Adipocyte (in vitro differentiated cells): ENCODE results near the gene TSPAN18.
A peak's percentile ranks its signal among the peaks of the same experiment; 100 is the strongest.

Source experiments
- DNase-seq: peaks from one replicate; pipeline ENCODE4 v3.0.0-alpha.2; 2015; ENCODE audit warnings: low read depth
- H3K27me3 ChIP-seq: replicated peaks from 2 replicates; pipeline ENCODE4 v1.7.0; 2013; ENCODE audit warnings: mild to moderate bottlenecking, low read length, moderate library complexity; ENCODE audit not compliant: control insufficient read depth, insufficient read depth
- H3K36me3 ChIP-seq: 2 replicates; pipeline ENCODE4 v1.7.0; 2013; ENCODE audit warnings: low read length, mild to moderate bottlenecking, moderate library complexity; ENCODE audit not compliant: control insufficient read depth, insufficient read depth, severe bottlenecking
- H3K4me1 ChIP-seq: 2 replicates; pipeline ENCODE4 v1.7.0; 2013; ENCODE audit warnings: mild to moderate bottlenecking, low read length, moderate library complexity; ENCODE audit not compliant: control insufficient read depth, insufficient read depth
- H3K4me3 ChIP-seq: 2 replicates; pipeline ENCODE4 v1.7.0; 2013; ENCODE audit warnings: mild to moderate bottlenecking, low read length, moderate library complexity
- H3K9ac ChIP-seq: 2 replicates; pipeline ENCODE4 v1.7.0; 2013; ENCODE audit warnings: mild to moderate bottlenecking, low read length, moderate library complexity
- H3K9me3 ChIP-seq: 2 replicates; pipeline ENCODE4 v1.7.0; 2013; ENCODE audit warnings: mild to moderate bottlenecking, low read length, moderate library complexity; ENCODE audit not compliant: control insufficient read depth

TSPAN18 gene

GRCh38 chr11:44741976-44742375 is 15.2 kb downstream of the TSPAN18 start:
- no peak for DNase-seq
- H3K36me3 ChIP-seq = no peaks in the 10 kb centered on the region
- no peak overlapping the region for H3K4me3 ChIP-seq
- no peaks in the 10 kb centered on the region for H3K9me3 ChIP-seq
- peaks cover 42% of the 10 kb centered on the region for H3K27me3 ChIP-seq
- H3K9ac ChIP-seq = no peak overlapping the region
- peaks cover 9% of the 10 kb centered on the region for H3K4me1 ChIP-seq

DNA sequence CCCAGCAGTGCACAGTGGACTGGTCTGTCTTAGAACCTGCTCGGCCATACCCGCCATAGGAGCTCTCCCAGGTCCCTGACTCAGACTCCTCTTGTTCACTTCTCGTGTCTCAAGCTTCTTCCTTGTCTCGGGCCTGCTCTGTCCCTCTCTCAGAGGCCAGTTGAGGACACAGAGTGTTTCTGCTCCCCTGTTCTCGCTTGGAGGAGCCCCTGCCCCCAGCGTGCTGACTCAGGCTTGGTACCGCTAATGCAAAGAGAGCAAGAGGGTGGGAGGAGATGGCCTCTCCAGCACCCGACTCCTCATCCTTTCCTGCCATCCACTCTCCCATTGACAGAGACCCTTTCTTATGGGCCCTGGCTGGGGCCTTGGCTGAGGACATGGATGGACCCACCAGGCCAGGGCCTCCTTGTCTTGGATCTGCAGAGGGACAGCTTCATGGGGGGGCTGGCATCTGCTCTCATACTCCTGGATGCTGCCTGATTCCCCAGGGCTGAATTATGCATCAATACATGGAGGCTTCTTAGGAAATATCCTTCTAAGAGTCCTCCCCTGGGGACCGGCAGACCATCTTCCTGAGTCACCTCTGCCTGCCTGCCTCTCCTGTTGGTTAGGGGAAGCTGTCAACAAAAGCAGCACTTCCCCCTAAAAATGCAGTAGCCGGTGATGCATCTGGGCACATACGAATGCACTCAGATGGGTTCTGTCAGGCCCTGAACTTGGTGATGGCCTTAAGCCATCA is 15.9 kb downstream of the TSPAN18 start:
- no peaks in the 10 kb centered on the region for H3K9me3 ChIP-seq
- no peak overlapping the region for H3K4me3 ChIP-seq
- peaks cover 40% of the 10 kb centered on the region for H3K27me3 ChIP-seq
- H3K36me3 ChIP-seq = no peaks in the 10 kb centered on the region
- peaks cover 16% of the 10 kb centered on the region for H3K4me1 ChIP-seq
- H3K9ac ChIP-seq = no peak overlapping the region
- no peak for DNase-seq

DNA sequence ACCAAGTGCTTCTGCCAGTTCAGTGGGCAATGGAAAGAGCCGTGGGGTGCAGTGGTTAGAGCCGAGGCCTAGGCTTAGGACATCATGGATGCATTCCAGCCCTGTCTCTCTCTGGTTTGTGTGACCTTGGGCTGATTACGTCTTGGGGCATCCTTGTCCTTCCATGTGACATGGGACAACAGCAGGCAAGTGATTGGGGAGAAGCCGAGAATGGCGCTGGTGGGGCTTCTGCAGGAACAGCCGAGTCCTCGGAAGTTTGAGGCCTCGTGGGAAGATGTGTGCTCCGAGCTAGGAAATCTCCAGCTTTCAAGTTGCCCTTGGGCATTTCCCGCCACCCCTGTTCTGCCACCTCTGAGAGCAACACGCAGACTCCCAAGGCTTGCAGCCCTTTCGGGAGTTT is 16.6 kb downstream of the TSPAN18 start:
- Histone ChIP-seq H3K4me3 (no peak overlapping the region), H3K36me3 (no peaks in the 10 kb centered on the region), H3K9me3 (no peaks in the 10 kb centered on the region), H3K4me1 (peaks cover 18% of the 10 kb centered on the region), H3K9ac (no peak overlapping the region), H3K27me3 (peaks cover 34% of the 10 kb centered on the region)
- no peak for DNase-seq

DNA sequence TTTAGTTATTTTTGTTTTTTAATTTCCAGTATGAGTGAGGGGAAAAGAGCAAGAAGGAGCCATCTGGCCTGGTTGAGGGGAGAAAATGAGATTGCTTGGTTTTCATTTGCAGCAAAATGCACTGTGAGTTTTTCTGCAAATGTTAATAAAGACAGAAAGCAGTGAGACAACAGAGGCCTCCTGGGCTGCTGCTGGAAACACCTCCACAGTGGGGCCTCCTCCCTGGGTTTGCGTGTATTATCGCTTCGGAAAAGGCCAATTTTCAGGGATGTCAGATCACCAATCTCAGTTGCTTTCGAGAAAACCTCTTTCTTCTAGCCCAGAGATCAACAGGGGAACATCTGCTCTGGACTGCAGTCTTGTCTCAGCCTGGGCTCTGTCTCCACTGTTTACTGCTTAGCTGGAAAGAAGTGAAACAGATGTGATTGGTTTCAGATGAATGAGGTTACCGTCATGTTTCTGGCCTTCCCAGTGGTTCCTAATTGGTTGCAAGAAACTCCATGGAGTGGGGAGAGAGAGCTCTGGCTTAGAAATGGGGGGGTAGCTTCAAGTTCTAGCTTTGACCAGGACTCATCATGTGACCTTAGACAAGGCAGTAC is 17.3 kb downstream of the TSPAN18 start:
- H3K27me3 ChIP-seq = peaks cover 26% of the 10 kb centered on the region
- peak; percentile 69 for DNase-seq
- peaks cover 18% of the 10 kb centered on the region for H3K4me1 ChIP-seq
- no peak overlapping the region for H3K4me3 ChIP-seq
- no peaks in the 10 kb centered on the region for H3K9me3 ChIP-seq
- no peaks in the 10 kb centered on the region for H3K36me3 ChIP-seq
- peak overlapping the region; percentile 30 for H3K9ac ChIP-seq

GRCh38 chr11:44746894-44747293 is 20.1 kb downstream of the TSPAN18 start:
- Histone ChIP-seq H3K9ac (peak overlapping the region; percentile 20), H3K27me3 (peaks cover under 1% of the 10 kb centered on the region), H3K4me1 (peaks cover 35% of the 10 kb centered on the region), H3K4me3 (no peak overlapping the region), H3K9me3 (no peaks in the 10 kb centered on the region), H3K36me3 (no peaks in the 10 kb centered on the region)
- DNase-seq = no peak

- H3K27me3 ChIP-seq = no peaks in the 10 kb centered on the region
- no peaks in the 10 kb centered on the region for H3K9me3 ChIP-seq
- peak overlapping the region; percentile 20 for H3K9ac ChIP-seq
- H3K36me3 ChIP-seq = no peaks in the 10 kb centered on the region
- peak; percentile 84 for DNase-seq
- no peak overlapping the region for H3K4me3 ChIP-seq
- peaks cover 39% of the 10 kb centered on the region for H3K4me1 ChIP-seq
Measured at GRCh38 chr11:44747316-44747715, 20.6 kb downstream of the TSPAN18 start.

DNA sequence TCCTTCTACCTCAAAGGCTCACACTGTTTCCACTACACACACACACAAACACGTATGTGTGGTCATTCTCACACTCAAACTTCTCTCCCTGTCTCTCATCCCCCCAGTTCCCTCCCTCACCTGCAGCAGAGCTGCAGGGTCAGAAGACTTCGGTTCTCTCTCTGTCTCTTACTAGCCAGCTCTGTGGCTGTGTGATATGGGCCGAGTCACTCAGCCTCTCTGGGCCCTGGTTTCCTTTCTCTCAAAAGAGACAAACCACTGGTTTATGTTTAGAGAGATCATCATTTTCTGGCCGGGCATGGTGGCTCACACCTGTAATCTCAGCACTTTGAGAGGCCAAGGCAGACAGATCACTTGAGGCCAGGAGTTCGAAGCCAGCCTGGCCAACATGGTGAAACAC is 21.1 kb downstream of the TSPAN18 start:
- H3K4me3 ChIP-seq = no peak overlapping the region
- H3K9ac ChIP-seq = peak overlapping the region; percentile 23
- no peaks in the 10 kb centered on the region for H3K27me3 ChIP-seq
- H3K9me3 ChIP-seq = no peaks in the 10 kb centered on the region
- H3K4me1 ChIP-seq = peaks cover 44% of the 10 kb centered on the region
- H3K36me3 ChIP-seq = no peaks in the 10 kb centered on the region
- no peak for DNase-seq

DNA sequence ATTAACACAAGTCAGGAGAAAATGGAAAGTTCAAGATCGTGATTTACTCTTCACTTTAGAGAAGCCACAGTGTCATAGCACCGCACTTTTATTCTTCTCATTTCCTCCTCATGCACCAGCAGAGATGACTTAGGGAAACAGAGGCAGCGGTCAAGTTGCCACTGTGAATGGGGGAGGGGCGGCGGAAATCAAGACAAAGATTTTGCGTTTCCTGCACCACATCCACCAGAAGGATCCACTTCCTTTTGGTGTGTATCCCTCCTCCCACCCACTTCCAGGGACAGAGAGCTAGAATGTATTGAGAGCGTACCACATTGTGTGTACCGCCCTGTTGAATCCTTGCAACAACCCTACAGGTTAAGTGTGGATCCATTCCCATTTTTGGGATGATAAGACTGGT is 21.8 kb downstream of the TSPAN18 start:
- Histone ChIP-seq H3K4me1 (peaks cover 50% of the 10 kb centered on the region), H3K4me3 (no peak overlapping the region), H3K9ac (no peak overlapping the region), H3K36me3 (no peaks in the 10 kb centered on the region), H3K27me3 (no peaks in the 10 kb centered on the region), H3K9me3 (no peaks in the 10 kb centered on the region)
- no peak for DNase-seq

DNA sequence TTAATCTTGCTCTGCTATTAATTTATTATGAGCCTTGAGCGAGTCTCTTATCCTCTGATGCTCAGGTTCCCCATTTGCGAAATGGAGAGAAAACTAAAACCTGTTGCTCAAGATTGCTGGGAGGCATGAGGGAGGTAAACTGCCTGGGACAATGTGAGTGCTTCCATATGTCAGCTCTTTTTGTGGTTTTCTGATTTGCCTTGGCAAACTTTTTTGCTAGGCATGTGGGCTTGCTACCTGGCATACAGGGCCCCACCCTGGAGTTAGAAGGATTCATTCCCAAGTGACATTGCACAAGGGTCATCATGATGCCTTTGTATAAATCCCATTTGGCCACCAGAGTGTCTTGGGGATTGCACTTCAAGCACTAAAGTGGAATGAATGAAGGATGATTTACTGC is 22.4 kb downstream of the TSPAN18 start:
- H3K4me1 ChIP-seq = peaks cover 50% of the 10 kb centered on the region
- no peak overlapping the region for H3K9ac ChIP-seq
- no peaks in the 10 kb centered on the region for H3K9me3 ChIP-seq
- peak; percentile 78 for DNase-seq
- H3K4me3 ChIP-seq = no peak overlapping the region
- H3K27me3 ChIP-seq = no peaks in the 10 kb centered on the region
- no peaks in the 10 kb centered on the region for H3K36me3 ChIP-seq

DNA sequence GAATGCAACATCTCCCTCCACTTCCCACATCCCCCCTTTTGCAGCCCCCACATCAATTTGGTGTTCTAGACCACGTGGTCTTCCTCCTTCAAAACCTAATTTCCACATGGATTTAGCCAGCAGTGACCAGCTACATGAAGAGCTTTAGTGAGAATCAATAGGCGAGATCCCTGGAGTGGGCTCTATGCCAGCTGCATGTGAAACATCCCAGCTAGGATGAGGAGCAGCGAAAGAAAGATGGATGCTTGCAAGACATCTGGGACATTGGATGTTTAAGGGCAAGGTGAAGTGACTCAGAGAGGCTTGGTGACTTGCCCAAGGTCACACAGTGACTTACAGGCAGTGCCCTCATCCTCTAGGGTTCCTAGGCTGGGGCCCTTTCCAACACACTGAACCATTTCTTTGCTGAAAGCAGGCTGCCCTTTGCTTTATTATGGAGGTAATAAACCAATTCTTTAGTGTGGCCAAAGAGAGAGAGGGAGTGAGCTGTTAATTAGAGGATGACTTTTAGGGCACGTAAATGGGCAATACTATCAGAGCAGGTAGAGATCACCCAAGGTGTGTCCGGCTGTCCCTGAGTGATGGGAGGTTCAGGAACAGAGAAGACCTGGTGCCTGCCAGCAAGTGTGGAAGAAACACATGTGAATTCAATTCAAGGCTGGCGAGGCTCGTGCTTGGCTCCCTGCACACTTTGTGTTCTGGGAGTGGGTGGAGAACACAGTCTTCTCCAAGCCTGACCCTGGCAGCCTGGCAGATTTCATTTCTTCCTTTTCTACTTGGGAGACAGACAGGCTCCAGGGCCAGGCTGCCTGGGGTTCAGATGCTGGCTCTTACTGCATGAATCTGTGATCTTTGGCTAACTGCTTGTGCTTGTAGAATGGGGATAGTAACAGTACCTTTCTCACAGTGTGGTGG is 24.0 kb downstream of the TSPAN18 start:
- H3K9ac ChIP-seq = no peak overlapping the region
- peaks cover 60% of the 10 kb centered on the region for H3K4me1 ChIP-seq

GRCh38 chr11:44752300-44752699 is 25.5 kb downstream of the TSPAN18 start:
- H3K36me3 ChIP-seq = no peaks in the 10 kb centered on the region
- H3K4me3 ChIP-seq = no peak overlapping the region
- H3K9ac ChIP-seq = no peak overlapping the region
- peaks cover 57% of the 10 kb centered on the region for H3K4me1 ChIP-seq
- H3K9me3 ChIP-seq = no peaks in the 10 kb centered on the region
- no peaks in the 10 kb centered on the region for H3K27me3 ChIP-seq
- DNase-seq = no peak

More for the DNA sequence above, 24.0 kb downstream of the TSPAN18 start:
- no peak for DNase-seq
- Histone ChIP-seq H3K9me3 (no peaks in the 10 kb centered on the region), H3K4me3 (no peak overlapping the region), H3K27me3 (no peaks in the 10 kb centered on the region), H3K36me3 (no peaks in the 10 kb centered on the region)
